Liver (tissue), 9 donors: ENCODE results near the gene LHFPL2. TPM values are rescaled to one million over a fixed set of nuclear protein-coding genes. Genes with fewer than 3 reads are reported as not detected.

Source experiments
- DNase-seq: peaks from one replicate; pipeline ENCODE4 v3.0.0-alpha.2; 2017; ENCODE audit warnings: low spot score
- H3K27ac ChIP-seq, 2 donors: one replicate each; pipeline ENCODE4 v1.7.0; 2013; ENCODE audit warnings: inconsistent platforms in 2 of 2, low read length in 2 of 2, control low read depth in 1 of 2, low read depth in 1 of 2, mild to moderate bottlenecking in 1 of 2
- H3K27me3 ChIP-seq, 4 donors: one replicate each; pipeline versions ENCODE4 v1.6.1 to v1.7.0; 2013; ENCODE audit warnings: low read length in 3 of 4, inconsistent platforms in 1 of 4, mild to moderate bottlenecking in 1 of 4, moderate library complexity in 1 of 4; ENCODE audit not compliant: control insufficient read depth in 4 of 4, insufficient read depth in 4 of 4
- H3K36me3 ChIP-seq, 4 donors: one replicate each; pipeline versions ENCODE4 v1.6.1 to v1.7.0; 2013; ENCODE audit warnings: low read length in 3 of 4, mild to moderate bottlenecking in 3 of 4, low read depth in 1 of 4, moderate library complexity in 1 of 4; ENCODE audit not compliant: control insufficient read depth in 4 of 4, insufficient read depth in 3 of 4
- H3K4me1 ChIP-seq, 4 donors: one replicate each; pipeline versions ENCODE4 v1.6.1 to v1.7.0; 2013; ENCODE audit warnings: low read length in 3 of 4, mild to moderate bottlenecking in 3 of 4, moderate library complexity in 1 of 4; ENCODE audit not compliant: control insufficient read depth in 4 of 4, insufficient read depth in 4 of 4
- H3K4me3 ChIP-seq, 3 donors: one replicate each; pipeline versions ENCODE4 v1.6.1 to v1.7.0; 2013; ENCODE audit warnings: low read length in 3 of 3, control low read depth in 1 of 3, low read depth in 1 of 3, mild to moderate bottlenecking in 1 of 3
- H3K9ac ChIP-seq, 2 donors: one replicate each; pipeline ENCODE4 v1.7.0; 2013; ENCODE audit warnings: low read length in 2 of 2, mild to moderate bottlenecking in 2 of 2, moderate library complexity in 2 of 2, control low read depth in 1 of 2, low read depth in 1 of 2
- H3K9me3 ChIP-seq, 4 donors: one replicate each; pipeline versions ENCODE4 v1.6.1 to v1.7.0; 2013; ENCODE audit warnings: low read length in 3 of 4; ENCODE audit not compliant: control insufficient read depth in 4 of 4
- EGR1 ChIP-seq, 2 donors: IDR thresholded peaks; 2 replicates each; pipeline ENCODE4 v1.6.1; 2016 to 2018; ENCODE audit warnings: antibody characterized with exemption in 2 of 2, low read depth in 2 of 2
- FOXA1 ChIP-seq: IDR thresholded peaks from 2 replicates; pipeline ENCODE4 v1.6.1; 2016; ENCODE audit warnings: antibody characterized with exemption
- FOXA2 ChIP-seq: IDR thresholded peaks from 2 replicates; pipeline ENCODE4 v1.6.1; 2016; ENCODE audit warnings: antibody characterized with exemption
- GABPA ChIP-seq, 2 donors: IDR thresholded peaks in 1 of 2; conservative IDR thresholded peaks in 1 of 2; 2 replicates each; pipeline ENCODE4 v1.6.1; 2016; ENCODE audit warnings: antibody characterized with exemption in 2 of 2, mild to moderate bottlenecking in 1 of 2, moderate library complexity in 1 of 2
- HNF4A ChIP-seq, 2 donors: conservative IDR thresholded peaks; 2 replicates each; pipeline ENCODE4 v1.6.1; 2016; ENCODE audit warnings: antibody characterized with exemption in 2 of 2, mild to moderate bottlenecking in 2 of 2
- HNF4G ChIP-seq: IDR thresholded peaks from 2 replicates; pipeline ENCODE4 v1.6.1; 2016; ENCODE audit warnings: antibody characterized with exemption
- JUND ChIP-seq, 2 donors: IDR thresholded peaks; 2 replicates each; pipeline ENCODE4 v1.6.1; 2016; ENCODE audit warnings: antibody characterized with exemption in 2 of 2
- NR2F2 ChIP-seq: IDR thresholded peaks from 2 replicates; pipeline ENCODE4 v1.6.1; 2016; ENCODE audit warnings: antibody characterized with exemption
- RAD21 ChIP-seq, 2 donors: IDR thresholded peaks; 2 replicates each; pipeline ENCODE4 v1.6.1; 2016; ENCODE audit warnings: antibody characterized with exemption in 2 of 2, mild to moderate bottlenecking in 2 of 2
- RXRA ChIP-seq, 2 donors: IDR thresholded peaks; 2 replicates each; pipeline ENCODE4 v1.6.1; 2017 to 2018; ENCODE audit warnings: antibody characterized with exemption in 2 of 2, mild to moderate bottlenecking in 1 of 2
- SP1 ChIP-seq: IDR thresholded peaks from 2 replicates; pipeline ENCODE4 v1.6.1; 2018; ENCODE audit warnings: antibody characterized with exemption, mild to moderate bottlenecking
- TAF1 ChIP-seq: conservative IDR thresholded peaks from 2 replicates; pipeline ENCODE4 v1.6.1; 2016; ENCODE audit warnings: antibody characterized with exemption, mild to moderate bottlenecking
- YY1 ChIP-seq: IDR thresholded peaks from 2 replicates; pipeline ENCODE4 v1.6.1; 2016; ENCODE audit warnings: antibody characterized with exemption, mild to moderate bottlenecking
- WGBS: extraction: QIAGEN DNeasy Blood & Tissue Kit; methylation state at CpG from one replicate; pipeline ENCODE4 v1.1.7; 2013; 5-methylcytosine and 5-hydroxymethylcytosine counted together
- polyA plus RNA-seq, 2 donors: library from polyadenylated mRNA; stranded (reverse) in 1 of 2; unstranded in 1 of 2; fragments of 200-250 nt in 1 of 2; fragments of >200 nt in 1 of 2; fragmentation: Nextera tagmentation in 1 of 2; extraction: Ambion mirVana in 1 of 2; gene quantifications; one replicate each; pipeline versions ENCODE4 v1.2.1 to v1.2.3, GENCODE V29; 2013 to 2015
- total RNA-seq, 2 donors: library from RNA; depleted of rRNA; stranded (reverse); fragments of >200 nt; gene quantifications; one replicate each; pipeline ENCODE4 v1.2.3, GENCODE V29; 2014
- TF ChIP-seq, protein P1 (sequence below): IDR thresholded peaks from 2 replicates; pipeline ENCODE4 v1.6.1; 2016; ENCODE audit warnings: antibody characterized with exemption
- TF ChIP-seq, protein P2 (sequence below): fragments of 150-350 bp; IDR thresholded peaks from 2 replicates; pipeline ENCODE4 v1.5.1; 2017; ENCODE audit warnings: improper control_type of control experiment, low read depth, low read length; ENCODE audit not compliant: missing input control
- TF ChIP-seq, protein P3 (sequence below): IDR thresholded peaks from 2 replicates; pipeline ENCODE4 v1.6.1; 2016; ENCODE audit warnings: antibody characterized with exemption
- TF ChIP-seq, protein P4 (sequence below): IDR thresholded peaks from 2 replicates; pipeline ENCODE4 v1.6.1; 2016; ENCODE audit warnings: antibody characterized with exemption, mild to moderate bottlenecking
- TF ChIP-seq, protein P5 (sequence below): IDR thresholded peaks from 2 replicates; pipeline ENCODE4 v1.6.1; 2016; ENCODE audit warnings: antibody characterized with exemption
- donor health status: healthy.
- donor health status: healthy.
- donor health status: healthy.
- donor health status: healthy.
- donor health status: healthy.

Gene LHFPL2
- total and polyA plus RNA-seq, 4 donors, result 1.6 to 9.4 (median 5.6) TPM

DNA sequence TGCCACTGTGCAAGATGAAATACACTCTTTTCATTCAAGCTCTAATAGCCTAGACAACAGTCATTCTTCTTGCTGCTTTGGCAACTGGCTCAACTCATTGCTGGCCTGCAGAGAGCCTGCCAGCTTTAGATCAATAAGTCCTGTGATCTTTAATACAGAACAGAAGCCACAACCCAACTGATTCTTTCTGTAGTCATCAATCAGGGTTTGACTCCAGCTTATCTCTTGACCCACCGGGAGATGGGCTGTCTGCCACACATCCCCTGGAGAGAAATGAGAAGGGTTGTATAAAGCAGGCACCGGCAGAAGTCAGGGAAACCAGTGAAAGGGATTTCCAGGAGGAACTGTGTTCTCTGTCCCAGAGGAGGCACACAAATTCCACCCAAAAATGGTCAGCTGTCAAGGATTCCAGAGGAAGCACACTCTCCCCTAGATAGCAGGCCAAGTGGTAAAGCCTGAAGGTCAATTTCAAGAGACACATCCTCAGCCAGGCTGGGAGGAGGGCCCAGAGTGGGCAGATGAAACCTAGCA, 24.5 kb downstream of the LHFPL2 start:
- Histone ChIP-seq H3K9ac (no peak overlapping the region), H3K9me3 (peaks cover 0 to 4% (median 1%) of the 10 kb centered on the region in 4 donors), H3K36me3 (no peaks in the 10 kb centered on the region), H3K27ac (no peak overlapping the region), H3K27me3 (no peaks in the 10 kb centered on the region), H3K4me3 (no peak overlapping the region), H3K4me1 (peaks cover 0 to 4% (median 0%) of the 10 kb centered on the region in 4 donors)
- 16% methylated on average over 2 of the region's 2 CpGs for WGBS
- no peak for DNase-seq
- TF ChIP-seq RAD21 (IDR thresholded peaks at IDR 0.05) (peak; percentile 25 to 30), HNF4G (no peak), SP1 (peak; percentile 17), TAF1 (no peak), NR2F2 (no peak), EGR1 (IDR thresholded peaks at IDR 0.05; ENCODE audit: low read depth in 2 of 2) (no peak), RXRA (IDR thresholded peaks at IDR 0.05) (no peak), FOXA2 (no peak)
- TF ChIP-seq, protein P1, sequence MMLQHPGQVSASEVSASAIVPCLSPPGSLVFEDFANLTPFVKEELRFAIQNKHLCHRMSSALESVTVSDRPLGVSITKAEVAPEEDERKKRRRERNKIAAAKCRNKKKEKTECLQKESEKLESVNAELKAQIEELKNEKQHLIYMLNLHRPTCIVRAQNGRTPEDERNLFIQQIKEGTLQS, result no peak

DNA sequence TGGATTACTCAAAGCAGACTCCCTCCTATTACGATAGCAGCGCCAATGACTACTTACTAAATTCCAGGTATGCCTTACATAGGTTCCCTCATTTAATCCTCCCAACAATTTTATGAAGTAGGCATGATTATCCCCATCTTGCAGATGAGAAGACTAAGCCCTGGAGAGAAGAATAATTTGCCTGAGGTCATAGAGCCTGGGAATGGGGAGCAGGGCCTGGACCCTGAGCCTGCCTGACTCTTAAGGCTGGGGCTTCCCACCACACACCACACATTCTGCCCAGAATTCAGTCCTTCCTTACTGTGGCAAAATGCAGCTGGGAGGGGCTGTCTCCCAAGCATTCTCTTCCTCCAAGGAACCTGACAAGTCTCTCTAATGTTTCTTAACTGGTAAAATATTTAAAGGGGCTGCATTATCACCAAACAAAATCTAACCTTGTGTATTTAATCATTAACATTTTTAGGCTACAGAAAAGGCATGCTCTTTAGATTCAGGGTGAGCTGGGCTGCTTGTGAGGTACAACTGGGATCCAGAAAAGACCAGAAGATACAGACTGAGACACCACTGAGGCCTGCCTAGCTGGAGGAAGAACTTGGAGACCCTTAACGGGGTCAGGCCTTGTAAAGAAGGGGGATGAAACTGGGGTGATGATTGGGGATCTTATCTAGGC, 26.1 kb downstream of the LHFPL2 start:
- Histone ChIP-seq H3K27ac (no peak overlapping the region), H3K4me3 (no peak overlapping the region), H3K9me3 (peaks cover 0 to 4% (median 1%) of the 10 kb centered on the region in 4 donors), H3K27me3 (no peaks in the 10 kb centered on the region), H3K36me3 (no peaks in the 10 kb centered on the region), H3K4me1 (peaks cover 0 to 4% (median 0%) of the 10 kb centered on the region in 4 donors), H3K9ac (no peak overlapping the region)
- WGBS, result 95% methylated on average over 3 of the region's 3 CpGs
- TF ChIP-seq HNF4G, result no peak
- no peak for TF ChIP-seq GABPA (IDR thresholded peaks at IDR 0.05 in 1 of 2, conservative IDR thresholded peaks at IDR 0.05 in 1 of 2)
- TF ChIP-seq, protein P2, sequence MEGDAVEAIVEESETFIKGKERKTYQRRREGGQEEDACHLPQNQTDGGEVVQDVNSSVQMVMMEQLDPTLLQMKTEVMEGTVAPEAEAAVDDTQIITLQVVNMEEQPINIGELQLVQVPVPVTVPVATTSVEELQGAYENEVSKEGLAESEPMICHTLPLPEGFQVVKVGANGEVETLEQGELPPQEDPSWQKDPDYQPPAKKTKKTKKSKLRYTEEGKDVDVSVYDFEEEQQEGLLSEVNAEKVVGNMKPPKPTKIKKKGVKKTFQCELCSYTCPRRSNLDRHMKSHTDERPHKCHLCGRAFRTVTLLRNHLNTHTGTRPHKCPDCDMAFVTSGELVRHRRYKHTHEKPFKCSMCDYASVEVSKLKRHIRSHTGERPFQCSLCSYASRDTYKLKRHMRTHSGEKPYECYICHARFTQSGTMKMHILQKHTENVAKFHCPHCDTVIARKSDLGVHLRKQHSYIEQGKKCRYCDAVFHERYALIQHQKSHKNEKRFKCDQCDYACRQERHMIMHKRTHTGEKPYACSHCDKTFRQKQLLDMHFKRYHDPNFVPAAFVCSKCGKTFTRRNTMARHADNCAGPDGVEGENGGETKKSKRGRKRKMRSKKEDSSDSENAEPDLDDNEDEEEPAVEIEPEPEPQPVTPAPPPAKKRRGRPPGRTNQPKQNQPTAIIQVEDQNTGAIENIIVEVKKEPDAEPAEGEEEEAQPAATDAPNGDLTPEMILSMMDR, result no peak
- TF ChIP-seq, protein P3, sequence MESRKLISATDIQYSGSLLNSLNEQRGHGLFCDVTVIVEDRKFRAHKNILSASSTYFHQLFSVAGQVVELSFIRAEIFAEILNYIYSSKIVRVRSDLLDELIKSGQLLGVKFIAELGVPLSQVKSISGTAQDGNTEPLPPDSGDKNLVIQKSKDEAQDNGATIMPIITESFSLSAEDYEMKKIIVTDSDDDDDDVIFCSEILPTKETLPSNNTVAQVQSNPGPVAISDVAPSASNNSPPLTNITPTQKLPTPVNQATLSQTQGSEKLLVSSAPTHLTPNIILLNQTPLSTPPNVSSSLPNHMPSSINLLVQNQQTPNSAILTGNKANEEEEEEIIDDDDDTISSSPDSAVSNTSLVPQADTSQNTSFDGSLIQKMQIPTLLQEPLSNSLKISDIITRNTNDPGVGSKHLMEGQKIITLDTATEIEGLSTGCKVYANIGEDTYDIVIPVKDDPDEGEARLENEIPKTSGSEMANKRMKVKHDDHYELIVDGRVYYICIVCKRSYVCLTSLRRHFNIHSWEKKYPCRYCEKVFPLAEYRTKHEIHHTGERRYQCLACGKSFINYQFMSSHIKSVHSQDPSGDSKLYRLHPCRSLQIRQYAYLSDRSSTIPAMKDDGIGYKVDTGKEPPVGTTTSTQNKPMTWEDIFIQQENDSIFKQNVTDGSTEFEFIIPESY, result no peak
- no peak for TF ChIP-seq EGR1 (IDR thresholded peaks at IDR 0.05; ENCODE audit: low read depth in 2 of 2)
- TF ChIP-seq, protein P4, sequence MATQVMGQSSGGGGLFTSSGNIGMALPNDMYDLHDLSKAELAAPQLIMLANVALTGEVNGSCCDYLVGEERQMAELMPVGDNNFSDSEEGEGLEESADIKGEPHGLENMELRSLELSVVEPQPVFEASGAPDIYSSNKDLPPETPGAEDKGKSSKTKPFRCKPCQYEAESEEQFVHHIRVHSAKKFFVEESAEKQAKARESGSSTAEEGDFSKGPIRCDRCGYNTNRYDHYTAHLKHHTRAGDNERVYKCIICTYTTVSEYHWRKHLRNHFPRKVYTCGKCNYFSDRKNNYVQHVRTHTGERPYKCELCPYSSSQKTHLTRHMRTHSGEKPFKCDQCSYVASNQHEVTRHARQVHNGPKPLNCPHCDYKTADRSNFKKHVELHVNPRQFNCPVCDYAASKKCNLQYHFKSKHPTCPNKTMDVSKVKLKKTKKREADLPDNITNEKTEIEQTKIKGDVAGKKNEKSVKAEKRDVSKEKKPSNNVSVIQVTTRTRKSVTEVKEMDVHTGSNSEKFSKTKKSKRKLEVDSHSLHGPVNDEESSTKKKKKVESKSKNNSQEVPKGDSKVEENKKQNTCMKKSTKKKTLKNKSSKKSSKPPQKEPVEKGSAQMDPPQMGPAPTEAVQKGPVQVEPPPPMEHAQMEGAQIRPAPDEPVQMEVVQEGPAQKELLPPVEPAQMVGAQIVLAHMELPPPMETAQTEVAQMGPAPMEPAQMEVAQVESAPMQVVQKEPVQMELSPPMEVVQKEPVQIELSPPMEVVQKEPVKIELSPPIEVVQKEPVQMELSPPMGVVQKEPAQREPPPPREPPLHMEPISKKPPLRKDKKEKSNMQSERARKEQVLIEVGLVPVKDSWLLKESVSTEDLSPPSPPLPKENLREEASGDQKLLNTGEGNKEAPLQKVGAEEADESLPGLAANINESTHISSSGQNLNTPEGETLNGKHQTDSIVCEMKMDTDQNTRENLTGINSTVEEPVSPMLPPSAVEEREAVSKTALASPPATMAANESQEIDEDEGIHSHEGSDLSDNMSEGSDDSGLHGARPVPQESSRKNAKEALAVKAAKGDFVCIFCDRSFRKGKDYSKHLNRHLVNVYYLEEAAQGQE, result no peak
- no peak for TF ChIP-seq FOXA2
- no peak for TF ChIP-seq RAD21 (IDR thresholded peaks at IDR 0.05)
- TF ChIP-seq JUND (IDR thresholded peaks at IDR 0.05), result no peak
- no peak for TF ChIP-seq HNF4A (conservative IDR thresholded peaks at IDR 0.05)
- TF ChIP-seq, protein P1, result no peak
- TF ChIP-seq RXRA (IDR thresholded peaks at IDR 0.05), result no peak
- TF ChIP-seq FOXA1, result no peak
- no peak for TF ChIP-seq YY1
- TF ChIP-seq NR2F2, result no peak
- no peak for TF ChIP-seq SP1
- TF ChIP-seq, protein P5, sequence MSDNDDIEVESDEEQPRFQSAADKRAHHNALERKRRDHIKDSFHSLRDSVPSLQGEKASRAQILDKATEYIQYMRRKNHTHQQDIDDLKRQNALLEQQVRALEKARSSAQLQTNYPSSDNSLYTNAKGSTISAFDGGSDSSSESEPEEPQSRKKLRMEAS, result no peak
- no peak for TF ChIP-seq TAF1
- DNase-seq, result no peak
